NB4 (cell line): Measurements from ENCODE around the gene TRIM29.

Experiments used
- MYC ChIP-seq: IDR thresholded peaks from 2 replicates; pipeline ENCODE4 v1.6.1; 2011; ENCODE audit warnings: low read depth, low read length
- POLR2A ChIP-seq: IDR thresholded peaks from 2 replicates; pipeline ENCODE4 v1.6.1; 2011; ENCODE audit warnings: mild to moderate bottlenecking; ENCODE audit not compliant: insufficient read length; ENCODE audit errors: extremely low read depth
- TF ChIP-seq, protein P1 (sequence below): IDR thresholded peaks from one replicate; pipeline ENCODE4 v1.5.1; 2012; ENCODE audit warnings: low read depth, low read length
- TF ChIP-seq, protein P2 (sequence below): IDR thresholded peaks from 2 replicates; pipeline ENCODE4 v1.6.1; 2011; ENCODE audit warnings: low read depth, low read length

DNA sequence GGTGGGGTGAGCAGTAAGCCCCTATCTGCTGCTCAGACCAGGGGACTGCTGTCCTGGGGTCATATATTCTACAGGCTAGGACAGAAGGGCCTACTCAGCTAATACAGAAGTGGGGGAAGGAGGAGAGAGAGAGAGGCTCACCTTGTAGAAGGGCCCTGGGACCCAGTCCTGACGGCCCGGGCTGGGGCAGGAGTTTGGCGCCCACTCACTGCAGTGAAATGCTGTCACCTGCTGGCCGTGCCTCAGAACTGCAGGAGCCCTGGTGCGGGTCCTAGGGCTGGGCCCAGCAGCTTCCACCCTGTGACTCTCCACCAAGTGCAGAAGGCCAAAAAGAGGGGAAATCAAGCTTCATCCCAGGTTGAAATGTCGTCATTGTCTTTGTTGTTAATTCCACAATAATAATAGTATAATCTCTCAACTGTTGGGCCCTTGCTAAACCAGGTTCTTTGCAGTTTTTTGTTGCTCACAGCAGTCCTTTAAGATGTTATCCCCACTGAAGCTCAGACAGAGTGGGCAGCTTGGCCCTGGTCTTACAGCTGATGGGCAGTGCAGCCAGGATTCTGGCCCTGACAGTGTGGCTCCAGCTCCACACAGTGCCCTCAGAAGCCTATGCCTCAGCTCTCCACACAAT is 29.6 kb downstream of the TRIM29 start:
- TF ChIP-seq, protein P1, sequence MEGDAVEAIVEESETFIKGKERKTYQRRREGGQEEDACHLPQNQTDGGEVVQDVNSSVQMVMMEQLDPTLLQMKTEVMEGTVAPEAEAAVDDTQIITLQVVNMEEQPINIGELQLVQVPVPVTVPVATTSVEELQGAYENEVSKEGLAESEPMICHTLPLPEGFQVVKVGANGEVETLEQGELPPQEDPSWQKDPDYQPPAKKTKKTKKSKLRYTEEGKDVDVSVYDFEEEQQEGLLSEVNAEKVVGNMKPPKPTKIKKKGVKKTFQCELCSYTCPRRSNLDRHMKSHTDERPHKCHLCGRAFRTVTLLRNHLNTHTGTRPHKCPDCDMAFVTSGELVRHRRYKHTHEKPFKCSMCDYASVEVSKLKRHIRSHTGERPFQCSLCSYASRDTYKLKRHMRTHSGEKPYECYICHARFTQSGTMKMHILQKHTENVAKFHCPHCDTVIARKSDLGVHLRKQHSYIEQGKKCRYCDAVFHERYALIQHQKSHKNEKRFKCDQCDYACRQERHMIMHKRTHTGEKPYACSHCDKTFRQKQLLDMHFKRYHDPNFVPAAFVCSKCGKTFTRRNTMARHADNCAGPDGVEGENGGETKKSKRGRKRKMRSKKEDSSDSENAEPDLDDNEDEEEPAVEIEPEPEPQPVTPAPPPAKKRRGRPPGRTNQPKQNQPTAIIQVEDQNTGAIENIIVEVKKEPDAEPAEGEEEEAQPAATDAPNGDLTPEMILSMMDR, result peak; percentile 98
- TF ChIP-seq, protein P2, sequence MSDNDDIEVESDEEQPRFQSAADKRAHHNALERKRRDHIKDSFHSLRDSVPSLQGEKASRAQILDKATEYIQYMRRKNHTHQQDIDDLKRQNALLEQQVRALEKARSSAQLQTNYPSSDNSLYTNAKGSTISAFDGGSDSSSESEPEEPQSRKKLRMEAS, result peak; percentile 43; the same call in 1 of the 2 replicates
- TF ChIP-seq POLR2A, result no peak
- no peak for TF ChIP-seq MYC
